H9 (cell line): ENCODE results near the gene DACT3. TPM values are rescaled to one million over a fixed set of nuclear protein-coding genes. Genes with fewer than 3 reads are reported as not detected.

Experiments
- DNase-seq: peaks from one replicate; pipeline ENCODE4 v3.0.0-alpha.2; 2017
- H2AFZ ChIP-seq: one replicate; pipeline ENCODE4 v1.6.1; 2013; ENCODE audit warnings: mild to moderate bottlenecking, low read length, control low read depth, moderate library complexity
- H2AK5ac ChIP-seq: 2 replicates; pipeline ENCODE4 v1.6.1; 2013; ENCODE audit warnings: low read length, control low read depth, mixed read lengths; ENCODE audit not compliant: insufficient read length
- H2BK120ac ChIP-seq: one replicate; pipeline ENCODE4 v1.6.1; 2013; ENCODE audit warnings: low read depth, mild to moderate bottlenecking, low read length, control low read depth, inconsistent platforms; ENCODE audit not compliant: poor library complexity, severe bottlenecking
- H2BK12ac ChIP-seq: 2 replicates; pipeline ENCODE4 v1.6.1; 2013; ENCODE audit warnings: low read length, control low read depth, mixed read lengths, low read depth; ENCODE audit not compliant: insufficient read length
- H2BK15ac ChIP-seq: 2 replicates; pipeline ENCODE4 v1.6.1; 2013; ENCODE audit warnings: low read depth, low read length, control low read depth
- H2BK20ac ChIP-seq: one replicate; pipeline ENCODE4 v1.6.1; 2013; ENCODE audit warnings: low read depth, mild to moderate bottlenecking, low read length, control low read depth, inconsistent platforms; ENCODE audit not compliant: poor library complexity, severe bottlenecking
- H2BK5ac ChIP-seq: 2 replicates; pipeline ENCODE4 v1.6.1; 2013; ENCODE audit warnings: low read length, control low read depth, mixed read lengths; ENCODE audit not compliant: insufficient read length
- H3K14ac ChIP-seq: 2 replicates; pipeline ENCODE4 v1.6.1; 2013; ENCODE audit warnings: low read length, control low read depth; ENCODE audit not compliant: insufficient read depth
- H3K18ac ChIP-seq: 2 replicates; pipeline ENCODE4 v1.6.1; 2013; ENCODE audit warnings: low read depth, mild to moderate bottlenecking, mixed read lengths, low read length, control low read depth; ENCODE audit not compliant: insufficient read length
- H3K23ac ChIP-seq: 2 replicates; pipeline ENCODE4 v1.6.1; 2013; ENCODE audit warnings: low read length, control low read depth, mixed read lengths, low read depth; ENCODE audit not compliant: insufficient read length
- H3K23me2 ChIP-seq: 2 replicates; pipeline ENCODE4 v1.6.1; 2013; ENCODE audit warnings: low read depth, mild to moderate bottlenecking, mixed read lengths, low read length, control low read depth; ENCODE audit not compliant: insufficient read length, poor library complexity, severe bottlenecking
- H3K27ac ChIP-seq: 2 replicates; pipeline ENCODE4 v1.5.1; 2013; ENCODE audit warnings: low read length, control low read depth, mixed read lengths, low read depth; ENCODE audit not compliant: insufficient read length
- H3K27me3 ChIP-seq: 2 replicates; pipeline ENCODE4 v1.6.1; 2013; ENCODE audit warnings: low read length, control low read depth, inconsistent platforms; ENCODE audit not compliant: insufficient read depth
- H3K4ac ChIP-seq: 2 replicates; pipeline ENCODE4 v1.6.1; 2013; ENCODE audit warnings: low read depth, mild to moderate bottlenecking, control low read depth, inconsistent platforms, low read length, moderate library complexity
- H3K4me1 ChIP-seq: 2 replicates; pipeline ENCODE4 v1.6.1; 2013; ENCODE audit warnings: low read length, control low read depth, inconsistent platforms; ENCODE audit not compliant: insufficient read depth
- H3K4me2 ChIP-seq: 2 replicates; pipeline ENCODE4 v1.6.1; 2013; ENCODE audit warnings: low read length, control low read depth, mixed read lengths; ENCODE audit not compliant: insufficient read length, insufficient read depth
- H3K56ac ChIP-seq: 2 replicates; pipeline ENCODE4 v1.6.1; 2013; ENCODE audit warnings: low read depth, mild to moderate bottlenecking, mixed read lengths, low read length, control low read depth; ENCODE audit not compliant: insufficient read length
- H3K79me1 ChIP-seq: 2 replicates; pipeline ENCODE4 v1.6.1; 2013; ENCODE audit warnings: low read depth, mild to moderate bottlenecking, moderate library complexity, low read length, control low read depth, inconsistent platforms; ENCODE audit not compliant: insufficient read depth, poor library complexity, severe bottlenecking
- H3K79me2 ChIP-seq: 2 replicates; pipeline ENCODE4 v1.6.1; 2013; ENCODE audit warnings: low read length, control low read depth, inconsistent platforms; ENCODE audit not compliant: insufficient read depth
- H3K9ac ChIP-seq: 2 replicates; pipeline ENCODE4 v1.6.1; 2013; ENCODE audit warnings: low read length, control low read depth, mixed read lengths; ENCODE audit not compliant: insufficient read length; ENCODE audit errors: extremely low read depth
- H3K9me3 ChIP-seq: one replicate; pipeline ENCODE4 v1.6.1; 2013; ENCODE audit warnings: low read depth, low read length, inconsistent platforms; ENCODE audit not compliant: control insufficient read depth
- H3T11ph ChIP-seq: one replicate; pipeline ENCODE4 v1.6.1; 2013; ENCODE audit warnings: mild to moderate bottlenecking, low read length, control low read depth, inconsistent platforms
- H4K20me1 ChIP-seq: one replicate; pipeline ENCODE4 v1.6.1; 2013; ENCODE audit not compliant: control insufficient read depth, insufficient read length, insufficient read depth
- H4K5ac ChIP-seq: 2 replicates; pipeline ENCODE4 v1.6.1; 2013; ENCODE audit warnings: low read depth, mild to moderate bottlenecking, mixed read lengths, low read length, control low read depth; ENCODE audit not compliant: insufficient read length
- H4K8ac ChIP-seq: replicated peaks from 2 replicates; pipeline ENCODE4 v1.6.1; 2013; ENCODE audit warnings: low read length, control low read depth, mixed read lengths, low read depth; ENCODE audit not compliant: insufficient read length
- H4K91ac ChIP-seq: 2 replicates; pipeline ENCODE4 v1.6.1; 2013; ENCODE audit warnings: low read depth, mild to moderate bottlenecking, moderate library complexity, mixed read lengths, low read length, control low read depth; ENCODE audit not compliant: insufficient read length
- H3K27ac Mint-ChIP-seq, 3 experiments: 2 replicates in 2 of 3; 3 replicates in 1 of 3; pipeline ENCODE4 v1.8.0; 2020 to 2021; ENCODE audit warnings: mixed read lengths in 3 of 3, mild to moderate bottlenecking in 1 of 3, moderate library complexity in 1 of 3
- H3K27me3 Mint-ChIP-seq: 2 replicates; pipeline ENCODE4 v1.8.0; 2021; ENCODE audit warnings: low read depth, mild to moderate bottlenecking, moderate library complexity, mixed read lengths
- H3K36me3 Mint-ChIP-seq, 3 experiments: 2 replicates in 2 of 3; 3 replicates in 1 of 3; pipeline ENCODE4 v1.8.0; 2020 to 2021; ENCODE audit warnings: low read depth in 3 of 3, mixed read lengths in 3 of 3; ENCODE audit not compliant: insufficient read depth in 1 of 3
- H3K4me1 Mint-ChIP-seq, 2 experiments: 2 replicates each; pipeline ENCODE4 v1.8.0; 2020; ENCODE audit warnings: mixed read lengths in 2 of 2
- H3K4me3 Mint-ChIP-seq, 2 experiments: 2 replicates in 1 of 2; 3 replicates in 1 of 2; pipeline ENCODE4 v1.8.0; 2020 to 2021; ENCODE audit warnings: mild to moderate bottlenecking in 2 of 2, mixed read lengths in 2 of 2, moderate library complexity in 1 of 2
- H3K9me3 Mint-ChIP-seq, 2 experiments: 2 replicates in 1 of 2; 3 replicates in 1 of 2; pipeline ENCODE4 v1.8.0; 2020; ENCODE audit warnings: mild to moderate bottlenecking in 2 of 2, mixed read lengths in 2 of 2, moderate library complexity in 1 of 2
- WGBS: extraction: QIAGEN DNeasy Blood & Tissue Kit; methylation state at CpG from one replicate; pipeline ENCODE4 v1.1.7; 2013; ENCODE audit warnings: missing lambda C conversion rate, low lambda C conversion rate, mixed read lengths; ENCODE audit not compliant: insufficient read length; ENCODE audit errors: extremely low coverage; 5-methylcytosine and 5-hydroxymethylcytosine counted together
- total RNA-seq: library from RNA; stranded (reverse); gene quantifications from 2 replicates; pipeline ENCODE4 v1.2.1, GENCODE V29; 2021
- TF ChIP-seq, protein P1 (sequence below): fragments of 200-600 bp; sonication (generic); conservative IDR thresholded peaks from 3 replicates; pipeline ENCODE4 v1.8.0; 2021; ENCODE audit warnings: antibody characterized with exemption, mild to moderate bottlenecking

The DACT3 gene
- total RNA-seq, 1 experiment from 2014 or later: 0.87 TPM

- no peak overlapping the region for H3K23ac ChIP-seq
- H3K9ac ChIP-seq: peak overlapping the region; percentile 65
- H2BK120ac ChIP-seq: no peak overlapping the region
- no peak overlapping the region for H3K18ac ChIP-seq
- no peak overlapping the region for H3K27ac ChIP-seq
- H4K91ac ChIP-seq: no peak overlapping the region
- H2BK5ac ChIP-seq: no peak overlapping the region
- no peak overlapping the region for H3K14ac ChIP-seq
- H3K4me1 ChIP-seq: no peaks in the 10 kb centered on the region
- no peaks in the 10 kb centered on the region for H3K27me3 ChIP-seq
- Mint-ChIP-seq H3K36me3 (peaks cover 9 to 28% (median 22%) of the 10 kb centered on the region in 3 experiments; a peak in 6 of 7 replicates), H3K9me3 (peaks cover 3 to 9% of the 10 kb centered on the region in 2 experiments; a peak in 3 of 5 replicates), H3K4me1 (peaks cover 19 to 31% of the 10 kb centered on the region in 2 experiments), H3K27ac (peak overlapping the region in 1 of 3 experiments; percentile 40; a peak in 3 of 7 replicates), H3K4me3 (peak overlapping the region; percentile 94 to 98), H3K27me3 (peaks cover 5% of the 10 kb centered on the region; the same call in 1 of the 2 replicates)
- TF ChIP-seq, protein P1, sequence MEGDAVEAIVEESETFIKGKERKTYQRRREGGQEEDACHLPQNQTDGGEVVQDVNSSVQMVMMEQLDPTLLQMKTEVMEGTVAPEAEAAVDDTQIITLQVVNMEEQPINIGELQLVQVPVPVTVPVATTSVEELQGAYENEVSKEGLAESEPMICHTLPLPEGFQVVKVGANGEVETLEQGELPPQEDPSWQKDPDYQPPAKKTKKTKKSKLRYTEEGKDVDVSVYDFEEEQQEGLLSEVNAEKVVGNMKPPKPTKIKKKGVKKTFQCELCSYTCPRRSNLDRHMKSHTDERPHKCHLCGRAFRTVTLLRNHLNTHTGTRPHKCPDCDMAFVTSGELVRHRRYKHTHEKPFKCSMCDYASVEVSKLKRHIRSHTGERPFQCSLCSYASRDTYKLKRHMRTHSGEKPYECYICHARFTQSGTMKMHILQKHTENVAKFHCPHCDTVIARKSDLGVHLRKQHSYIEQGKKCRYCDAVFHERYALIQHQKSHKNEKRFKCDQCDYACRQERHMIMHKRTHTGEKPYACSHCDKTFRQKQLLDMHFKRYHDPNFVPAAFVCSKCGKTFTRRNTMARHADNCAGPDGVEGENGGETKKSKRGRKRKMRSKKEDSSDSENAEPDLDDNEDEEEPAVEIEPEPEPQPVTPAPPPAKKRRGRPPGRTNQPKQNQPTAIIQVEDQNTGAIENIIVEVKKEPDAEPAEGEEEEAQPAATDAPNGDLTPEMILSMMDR: no peak
- WGBS: no CpG with 5 or more reads among the region's 23 CpGs
- no peaks in the 10 kb centered on the region for H3K9me3 ChIP-seq
- H3K79me1 ChIP-seq: peaks cover 7% of the 10 kb centered on the region
- no peak overlapping the region for H4K5ac ChIP-seq
- H2AFZ ChIP-seq: no peak overlapping the region
- no peak for DNase-seq
- H4K20me1 ChIP-seq: no peaks in the 10 kb centered on the region
- H3K4ac ChIP-seq: no peak overlapping the region
- H2BK15ac ChIP-seq: no peak overlapping the region
- H3K79me2 ChIP-seq: peaks cover 5% of the 10 kb centered on the region; the same call in 1 of the 2 replicates
- peak overlapping the region; percentile 65 for H3K4me2 ChIP-seq
- no peak overlapping the region for H2BK20ac ChIP-seq
- no peak overlapping the region for H2AK5ac ChIP-seq
- H3K56ac ChIP-seq: no peak overlapping the region
- H3K23me2 ChIP-seq: peaks cover 12% of the 10 kb centered on the region
- H3T11ph ChIP-seq: no peak overlapping the region
- no peak overlapping the region for H2BK12ac ChIP-seq
- H4K8ac ChIP-seq: no peak overlapping the region
Measured at GRCh38 chr19:46602392-46603194, 58.4 kb downstream of the DACT3 start.
